Body of pancreas (tissue), 4 donors: Measurements from ENCODE around the gene DAB2.

Experiments used
- CTCF ChIP-seq, 7 experiments: fragments of 450-650 bp in 4 of 7; fragments of 200-600 bp in 3 of 7; sonication (generic) in 3 of 7; IDR thresholded peaks; one replicate each; pipeline ENCODE4 v1.5.1; 2016 to 2019; ENCODE audit warnings: antibody characterized with exemption in 7 of 7
- POLR2A ChIP-seq, 3 donors: fragments of 450-650 bp; IDR thresholded peaks; one replicate each; pipeline ENCODE4 v1.6.1; 2016; ENCODE audit warnings: antibody characterized with exemption in 3 of 3, mild to moderate bottlenecking in 2 of 3

GRCh38 chr5:39411061-39411460 is 13.7 kb downstream of the DAB2 start:
- TF ChIP-seq POLR2A (IDR thresholded peaks at IDR 0.05) (no peak), CTCF (IDR thresholded peaks at IDR 0.05) (no peak)
